HG02610 (cell line): ENCODE measurements around the gene DNAAF5.

Source experiments
- ATAC-seq: cut with Tn5 transposase; IDR thresholded peaks from one replicate; pipeline ENCODE4 v1.9.1; 2021; ENCODE audit warnings: mild to moderate bottlenecking, moderate library complexity; ENCODE audit not compliant: unreplicated experiment

DNAAF5 gene

GRCh38 chr7:763762-764161 lies 37.3 kb downstream of the DNAAF5 start:
- ATAC-seq, result no peak

DNA sequence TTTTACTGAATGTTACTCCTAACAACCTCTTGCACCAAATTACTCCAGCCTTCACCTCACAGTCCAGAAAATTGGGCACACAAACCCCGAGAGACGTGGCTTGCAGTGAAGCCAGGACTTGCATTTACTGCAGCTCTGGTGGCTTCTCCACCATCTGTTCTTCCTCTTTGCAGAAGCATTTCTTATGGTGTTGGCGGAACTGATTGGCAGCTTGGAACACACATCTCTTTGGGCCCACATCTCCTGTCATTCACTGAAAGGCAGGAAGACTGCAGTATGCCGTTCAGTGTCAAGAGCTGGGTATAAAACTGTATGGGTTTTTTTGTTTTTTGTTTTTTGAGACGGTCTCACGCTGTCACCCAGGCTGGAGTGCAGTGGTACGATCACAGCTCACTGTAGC lies 38.9 kb downstream of the DNAAF5 start:
- no peak for ATAC-seq

- no peak for ATAC-seq
Observed at GRCh38 chr7:767580-767940, 41.1 kb downstream of the DNAAF5 start.

DNA sequence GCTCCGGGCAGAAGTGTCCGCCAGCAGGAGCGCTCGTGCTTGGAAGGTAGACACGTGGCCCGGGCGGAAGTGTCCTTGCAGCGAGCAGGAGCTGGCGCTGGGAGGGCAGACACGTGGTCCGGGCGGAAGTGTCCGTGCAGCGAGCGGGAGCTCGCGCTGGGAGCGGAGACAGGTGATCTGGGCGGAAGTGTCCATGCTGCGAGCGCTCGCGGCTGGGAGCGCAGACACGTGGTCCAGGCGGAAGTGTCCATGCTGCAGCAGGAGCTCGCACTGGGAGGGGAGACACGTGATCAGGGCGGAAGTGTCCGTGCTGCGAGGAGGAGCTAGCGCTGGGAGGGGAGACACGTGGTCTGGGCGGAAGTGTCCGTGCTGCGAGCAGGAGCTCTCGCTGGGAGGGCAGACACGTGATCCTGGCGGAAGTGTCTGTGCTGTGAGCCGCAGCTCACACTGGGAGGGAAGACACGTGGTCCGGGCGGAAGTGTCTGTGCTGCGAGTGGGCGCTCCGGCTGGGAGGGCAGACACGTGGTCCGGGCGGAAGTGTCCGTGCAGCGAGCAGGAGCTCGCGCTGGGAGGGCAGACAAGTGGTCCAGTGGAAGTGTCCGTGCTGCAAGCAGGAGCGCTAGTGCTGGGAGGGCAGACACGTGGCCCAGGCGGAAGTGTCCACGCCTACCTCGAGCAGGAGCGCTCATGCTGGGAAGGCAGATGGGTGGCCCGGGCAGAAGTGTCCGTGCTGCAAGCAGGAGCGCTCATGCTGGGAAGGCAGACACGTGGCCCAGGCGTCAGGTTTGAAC lies 41.6 kb downstream of the DNAAF5 start:
- no peak for ATAC-seq

DNA sequence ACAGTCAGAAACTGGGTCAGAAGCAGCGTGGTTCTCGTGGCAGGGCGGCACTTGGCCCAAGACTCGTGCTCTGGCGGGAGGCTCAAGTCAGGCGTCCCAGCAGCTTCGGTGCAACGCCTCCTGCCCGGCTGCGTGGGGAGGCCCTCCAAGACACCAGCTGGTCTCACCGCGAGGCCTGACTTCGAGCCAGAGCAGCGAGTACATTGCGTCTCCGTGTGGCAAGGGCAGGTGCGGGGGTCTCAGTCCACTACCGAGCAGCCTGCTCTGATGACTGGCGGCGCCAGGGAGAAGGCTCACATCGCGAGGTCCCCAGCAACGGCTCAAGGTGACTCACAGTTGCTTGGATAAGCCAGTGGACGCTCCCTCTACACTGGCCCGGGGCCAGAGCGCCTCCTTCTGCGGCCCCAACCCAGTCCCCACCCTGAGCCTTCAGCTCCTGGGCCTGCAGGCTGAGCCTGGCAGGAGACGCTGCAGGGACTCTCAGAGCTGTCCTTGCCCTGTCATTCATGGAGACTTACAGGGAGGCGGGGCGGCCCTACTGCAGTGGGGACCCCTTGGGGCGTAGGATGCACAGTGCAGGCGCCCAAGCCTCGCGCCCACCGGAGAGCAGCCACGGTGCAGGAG lies 42.5 kb downstream of the DNAAF5 start:
- ATAC-seq, result no peak

GRCh38 chr7:770336-770735 lies 43.8 kb downstream of the DNAAF5 start:
- ATAC-seq, result no peak

GRCh38 chr7:770741-771166 lies 44.3 kb downstream of the DNAAF5 start:
- ATAC-seq, result no peak

DNA sequence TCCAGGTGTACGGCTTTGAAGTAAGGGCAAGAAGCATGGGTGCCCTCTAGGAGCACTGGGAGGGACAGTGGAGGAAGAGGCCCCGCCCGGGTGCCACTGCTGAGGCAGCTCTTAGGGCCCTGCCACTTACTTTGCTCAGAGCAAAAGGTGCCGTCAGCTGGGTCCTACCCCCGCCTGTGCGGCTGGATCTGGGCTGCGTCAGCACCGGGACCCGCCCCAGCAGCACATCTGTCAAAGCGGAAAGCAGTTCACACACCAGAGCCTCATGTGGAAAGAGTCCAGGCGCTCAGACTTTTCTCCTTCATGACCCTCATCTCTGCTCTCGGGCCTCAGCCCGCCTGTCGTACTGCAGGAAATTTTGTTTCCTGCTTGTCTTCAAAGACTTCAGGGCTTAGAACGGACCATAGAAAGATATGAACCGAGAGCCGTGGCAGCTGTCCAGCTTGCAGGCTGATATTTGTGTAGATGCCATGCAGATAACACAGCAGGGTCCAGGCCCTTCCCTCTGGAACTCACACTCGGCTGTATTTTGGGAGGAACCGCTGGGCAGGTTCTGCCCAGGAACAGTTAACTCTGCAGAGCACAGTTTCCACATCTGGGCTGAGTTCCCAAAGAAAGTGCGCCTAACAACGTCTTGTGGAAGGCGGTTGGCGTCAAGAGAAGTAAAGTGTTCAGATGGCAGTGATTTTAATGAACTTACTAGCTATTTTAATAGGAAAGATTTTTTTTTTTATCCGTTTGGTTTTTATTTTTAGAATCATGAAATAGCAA lies 44.9 kb downstream of the DNAAF5 start:
- no peak for ATAC-seq

DNA sequence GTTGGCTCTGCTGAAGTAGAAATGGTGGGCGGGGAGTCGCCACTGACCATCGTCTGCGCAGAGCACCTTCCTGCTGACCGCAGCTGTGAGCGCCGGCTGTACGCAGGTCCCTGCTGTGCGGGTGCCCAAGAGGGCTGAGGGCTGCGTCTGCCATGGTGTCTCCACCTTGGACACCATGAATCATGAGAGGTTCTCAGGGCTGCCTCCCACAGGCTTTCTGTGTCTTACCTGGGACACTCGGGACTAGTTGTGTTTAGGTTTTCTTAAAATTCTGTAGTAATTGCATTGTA lies 45.5 kb downstream of the DNAAF5 start:
- no peak for ATAC-seq

GRCh38 chr7:772392-772791 lies 45.9 kb downstream of the DNAAF5 start:
- ATAC-seq, result no peak

- ATAC-seq, result no peak
Observed at GRCh38 chr7:772861-773621, 46.5 kb downstream of the DNAAF5 start.

GRCh38 chr7:773622-773915 lies 47.1 kb downstream of the DNAAF5 start:
- no peak for ATAC-seq

- ATAC-seq, result no peak
Observed at GRCh38 chr7:774161-775109, 47.9 kb downstream of the DNAAF5 start.

GRCh38 chr7:776381-776780 lies 49.9 kb downstream of the DNAAF5 start:
- no peak for ATAC-seq

DNA sequence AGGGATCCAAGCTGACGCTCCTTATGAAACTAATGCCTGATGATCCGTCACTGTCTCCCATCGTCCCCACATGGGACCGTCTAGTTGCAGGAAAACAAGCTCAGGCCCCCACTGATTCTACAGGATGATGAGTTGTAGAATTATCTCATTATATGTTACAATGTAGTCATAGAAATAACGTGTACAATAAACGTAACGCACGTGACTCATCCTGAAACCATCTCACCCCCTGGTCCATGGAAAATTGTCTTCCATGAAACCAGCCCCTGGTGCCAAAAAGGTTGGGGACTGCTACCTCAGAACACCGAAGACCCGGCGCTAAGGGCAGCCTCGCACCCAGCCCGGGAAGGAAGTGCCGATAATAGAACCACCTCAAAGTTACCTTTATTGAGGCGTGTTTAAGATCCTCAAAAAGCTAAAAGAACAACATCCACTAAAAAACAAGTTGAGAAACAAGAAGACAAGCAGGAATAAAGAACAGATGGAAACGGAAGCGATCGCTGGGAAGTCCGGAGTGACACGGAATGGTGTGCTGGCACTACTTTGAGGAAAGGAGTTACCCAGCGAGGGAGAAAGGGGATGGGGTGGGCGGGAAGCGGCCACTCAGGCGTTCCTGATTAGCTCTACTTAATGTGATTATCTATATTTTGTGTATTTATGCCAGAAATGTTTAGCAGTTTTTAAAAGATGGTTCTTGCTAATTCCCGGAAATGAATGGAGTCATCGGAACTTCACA lies 50.7 kb downstream of the DNAAF5 start:
- ATAC-seq, result no peak

DNA sequence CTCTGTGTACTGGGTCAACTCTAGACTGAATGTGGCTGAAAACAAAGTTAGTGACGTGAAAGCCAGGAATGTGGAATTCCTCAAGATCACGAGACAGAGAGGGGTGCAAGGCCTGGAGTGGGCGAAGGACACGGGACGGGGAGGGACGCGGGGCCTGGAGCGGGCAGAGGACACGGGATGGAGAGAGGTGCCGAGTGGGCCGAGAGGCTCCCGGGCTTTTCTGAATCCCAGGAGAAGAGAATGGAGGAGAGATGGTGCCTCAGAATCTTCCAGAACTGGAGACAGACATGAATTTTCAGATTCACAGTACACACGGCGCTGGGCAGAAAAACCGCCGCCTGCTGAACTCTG lies 51.2 kb downstream of the DNAAF5 start:
- no peak for ATAC-seq

DNA sequence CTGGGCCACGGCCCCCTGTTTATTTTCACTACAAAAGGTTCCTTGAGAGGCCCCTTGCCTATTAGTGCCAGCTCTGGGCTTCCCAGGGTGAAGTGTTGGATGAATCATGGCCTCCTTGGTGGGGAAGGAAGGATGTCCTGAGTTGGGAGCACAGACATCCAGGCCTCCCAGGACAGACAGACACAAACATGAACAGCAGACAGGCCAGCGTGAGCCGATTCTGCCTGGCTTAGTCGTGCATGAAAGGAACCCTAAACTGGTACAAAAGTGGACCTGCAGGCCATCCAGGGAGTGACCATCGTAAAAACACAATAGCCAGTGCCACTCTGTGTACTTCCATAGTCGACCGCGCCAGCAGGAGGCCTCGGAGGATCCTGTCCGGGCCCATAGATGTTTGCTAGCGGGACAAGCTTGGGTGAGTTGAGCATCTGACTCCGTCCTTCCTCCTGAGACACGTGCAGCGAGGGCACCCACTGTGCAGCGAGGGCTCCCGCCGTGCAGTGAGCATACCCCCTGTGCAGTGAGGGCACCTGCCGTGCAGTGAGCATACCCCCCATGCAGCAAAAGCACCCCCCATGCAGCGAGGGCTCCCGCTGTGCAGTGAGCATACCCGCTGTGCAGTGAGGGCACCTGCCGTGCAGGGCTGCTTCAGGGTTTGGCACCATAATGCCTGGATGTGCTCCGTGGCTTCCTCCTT lies 51.9 kb downstream of the DNAAF5 start:
- ATAC-seq, result no peak

DNA sequence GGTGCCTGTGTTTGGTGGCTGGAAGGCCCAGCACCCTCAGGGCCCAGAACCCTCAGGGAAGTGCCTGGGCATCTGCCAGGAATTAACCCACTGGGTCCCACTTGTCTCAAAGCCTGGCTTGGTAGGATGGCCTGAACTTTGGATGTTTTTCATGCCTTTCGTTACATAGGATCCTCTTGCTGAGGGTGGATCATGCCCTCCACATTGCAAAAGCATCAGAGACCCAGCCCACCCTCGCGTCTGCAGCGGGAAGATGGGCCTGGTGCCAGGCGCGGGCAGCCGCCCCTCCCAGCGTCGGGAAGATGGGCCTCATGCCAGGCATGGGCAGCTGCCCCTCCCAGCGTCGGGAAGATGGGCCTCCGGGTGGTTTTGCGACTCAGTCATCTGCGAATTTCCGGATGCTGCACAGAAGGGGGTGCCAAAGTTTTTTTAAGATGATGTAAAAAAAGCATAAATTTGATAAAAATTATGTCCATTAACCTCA lies 52.5 kb downstream of the DNAAF5 start:
- no peak for ATAC-seq

- ATAC-seq, result no peak
Observed at GRCh38 chr7:779480-779879, 53.0 kb downstream of the DNAAF5 start.
